H9 (cell line): ENCODE data around the gene LPCAT3. TPM values are rescaled to one million over a fixed set of nuclear protein-coding genes. Genes with fewer than 3 reads are reported as not detected.
A peak's percentile ranks its signal among the peaks of the same experiment; 100 is the strongest.

Source experiments
- DNase-seq: peaks from one replicate; pipeline ENCODE4 v3.0.0-alpha.2; 2017
- H2AFZ ChIP-seq: one replicate; pipeline ENCODE4 v1.6.1; 2013; ENCODE audit warnings: mild to moderate bottlenecking, low read length, control low read depth, moderate library complexity
- H2AK5ac ChIP-seq: 2 replicates; pipeline ENCODE4 v1.6.1; 2013; ENCODE audit warnings: low read length, control low read depth, mixed read lengths; ENCODE audit not compliant: insufficient read length
- H2BK120ac ChIP-seq: one replicate; pipeline ENCODE4 v1.6.1; 2013; ENCODE audit warnings: low read depth, mild to moderate bottlenecking, low read length, control low read depth, inconsistent platforms; ENCODE audit not compliant: poor library complexity, severe bottlenecking
- H2BK12ac ChIP-seq: 2 replicates; pipeline ENCODE4 v1.6.1; 2013; ENCODE audit warnings: low read length, control low read depth, mixed read lengths, low read depth; ENCODE audit not compliant: insufficient read length
- H2BK15ac ChIP-seq: 2 replicates; pipeline ENCODE4 v1.6.1; 2013; ENCODE audit warnings: low read depth, low read length, control low read depth
- H2BK20ac ChIP-seq: one replicate; pipeline ENCODE4 v1.6.1; 2013; ENCODE audit warnings: low read depth, mild to moderate bottlenecking, low read length, control low read depth, inconsistent platforms; ENCODE audit not compliant: poor library complexity, severe bottlenecking
- H2BK5ac ChIP-seq: 2 replicates; pipeline ENCODE4 v1.6.1; 2013; ENCODE audit warnings: low read length, control low read depth, mixed read lengths; ENCODE audit not compliant: insufficient read length
- H3K14ac ChIP-seq: 2 replicates; pipeline ENCODE4 v1.6.1; 2013; ENCODE audit warnings: low read length, control low read depth; ENCODE audit not compliant: insufficient read depth
- H3K18ac ChIP-seq: 2 replicates; pipeline ENCODE4 v1.6.1; 2013; ENCODE audit warnings: low read depth, mild to moderate bottlenecking, mixed read lengths, low read length, control low read depth; ENCODE audit not compliant: insufficient read length
- H3K23ac ChIP-seq: 2 replicates; pipeline ENCODE4 v1.6.1; 2013; ENCODE audit warnings: low read length, control low read depth, mixed read lengths, low read depth; ENCODE audit not compliant: insufficient read length
- H3K23me2 ChIP-seq: 2 replicates; pipeline ENCODE4 v1.6.1; 2013; ENCODE audit warnings: low read depth, mild to moderate bottlenecking, mixed read lengths, low read length, control low read depth; ENCODE audit not compliant: insufficient read length, poor library complexity, severe bottlenecking
- H3K27ac ChIP-seq: 2 replicates; pipeline ENCODE4 v1.5.1; 2013; ENCODE audit warnings: low read length, control low read depth, mixed read lengths, low read depth; ENCODE audit not compliant: insufficient read length
- H3K27me3 ChIP-seq: 2 replicates; pipeline ENCODE4 v1.6.1; 2013; ENCODE audit warnings: low read length, control low read depth, inconsistent platforms; ENCODE audit not compliant: insufficient read depth
- H3K4ac ChIP-seq: 2 replicates; pipeline ENCODE4 v1.6.1; 2013; ENCODE audit warnings: low read depth, mild to moderate bottlenecking, control low read depth, inconsistent platforms, low read length, moderate library complexity
- H3K4me1 ChIP-seq: 2 replicates; pipeline ENCODE4 v1.6.1; 2013; ENCODE audit warnings: low read length, control low read depth, inconsistent platforms; ENCODE audit not compliant: insufficient read depth
- H3K4me2 ChIP-seq: 2 replicates; pipeline ENCODE4 v1.6.1; 2013; ENCODE audit warnings: low read length, control low read depth, mixed read lengths; ENCODE audit not compliant: insufficient read length, insufficient read depth
- H3K56ac ChIP-seq: 2 replicates; pipeline ENCODE4 v1.6.1; 2013; ENCODE audit warnings: low read depth, mild to moderate bottlenecking, mixed read lengths, low read length, control low read depth; ENCODE audit not compliant: insufficient read length
- H3K79me1 ChIP-seq: 2 replicates; pipeline ENCODE4 v1.6.1; 2013; ENCODE audit warnings: low read depth, mild to moderate bottlenecking, moderate library complexity, low read length, control low read depth, inconsistent platforms; ENCODE audit not compliant: insufficient read depth, poor library complexity, severe bottlenecking
- H3K79me2 ChIP-seq: 2 replicates; pipeline ENCODE4 v1.6.1; 2013; ENCODE audit warnings: low read length, control low read depth, inconsistent platforms; ENCODE audit not compliant: insufficient read depth
- H3K9ac ChIP-seq: 2 replicates; pipeline ENCODE4 v1.6.1; 2013; ENCODE audit warnings: low read length, control low read depth, mixed read lengths; ENCODE audit not compliant: insufficient read length; ENCODE audit errors: extremely low read depth
- H3K9me3 ChIP-seq: one replicate; pipeline ENCODE4 v1.6.1; 2013; ENCODE audit warnings: low read depth, low read length, inconsistent platforms; ENCODE audit not compliant: control insufficient read depth
- H3T11ph ChIP-seq: one replicate; pipeline ENCODE4 v1.6.1; 2013; ENCODE audit warnings: mild to moderate bottlenecking, low read length, control low read depth, inconsistent platforms
- H4K20me1 ChIP-seq: one replicate; pipeline ENCODE4 v1.6.1; 2013; ENCODE audit not compliant: control insufficient read depth, insufficient read length, insufficient read depth
- H4K5ac ChIP-seq: 2 replicates; pipeline ENCODE4 v1.6.1; 2013; ENCODE audit warnings: low read depth, mild to moderate bottlenecking, mixed read lengths, low read length, control low read depth; ENCODE audit not compliant: insufficient read length
- H4K8ac ChIP-seq: replicated peaks from 2 replicates; pipeline ENCODE4 v1.6.1; 2013; ENCODE audit warnings: low read length, control low read depth, mixed read lengths, low read depth; ENCODE audit not compliant: insufficient read length
- H4K91ac ChIP-seq: 2 replicates; pipeline ENCODE4 v1.6.1; 2013; ENCODE audit warnings: low read depth, mild to moderate bottlenecking, moderate library complexity, mixed read lengths, low read length, control low read depth; ENCODE audit not compliant: insufficient read length
- H3K27ac Mint-ChIP-seq, 3 experiments: 2 replicates in 2 of 3; 3 replicates in 1 of 3; pipeline ENCODE4 v1.8.0; 2020 to 2021; ENCODE audit warnings: mixed read lengths in 3 of 3, mild to moderate bottlenecking in 1 of 3, moderate library complexity in 1 of 3
- H3K27me3 Mint-ChIP-seq: 2 replicates; pipeline ENCODE4 v1.8.0; 2021; ENCODE audit warnings: low read depth, mild to moderate bottlenecking, moderate library complexity, mixed read lengths
- H3K36me3 Mint-ChIP-seq, 3 experiments: 2 replicates in 2 of 3; 3 replicates in 1 of 3; pipeline ENCODE4 v1.8.0; 2020 to 2021; ENCODE audit warnings: low read depth in 3 of 3, mixed read lengths in 3 of 3; ENCODE audit not compliant: insufficient read depth in 1 of 3
- H3K4me1 Mint-ChIP-seq, 2 experiments: 2 replicates each; pipeline ENCODE4 v1.8.0; 2020; ENCODE audit warnings: mixed read lengths in 2 of 2
- H3K4me3 Mint-ChIP-seq, 2 experiments: 2 replicates in 1 of 2; 3 replicates in 1 of 2; pipeline ENCODE4 v1.8.0; 2020 to 2021; ENCODE audit warnings: mild to moderate bottlenecking in 2 of 2, mixed read lengths in 2 of 2, moderate library complexity in 1 of 2
- H3K9me3 Mint-ChIP-seq, 2 experiments: 2 replicates in 1 of 2; 3 replicates in 1 of 2; pipeline ENCODE4 v1.8.0; 2020; ENCODE audit warnings: mild to moderate bottlenecking in 2 of 2, mixed read lengths in 2 of 2, moderate library complexity in 1 of 2
- CTCF ChIP-seq: fragments of 200-600 bp; sonication (generic); conservative IDR thresholded peaks from 3 replicates; pipeline ENCODE4 v1.8.0; 2021; ENCODE audit warnings: antibody characterized with exemption, mild to moderate bottlenecking
- WGBS: extraction: QIAGEN DNeasy Blood & Tissue Kit; methylation state at CpG from one replicate; pipeline ENCODE4 v1.1.7; 2013; ENCODE audit warnings: missing lambda C conversion rate, low lambda C conversion rate, mixed read lengths; ENCODE audit not compliant: insufficient read length; ENCODE audit errors: extremely low coverage; 5-methylcytosine and 5-hydroxymethylcytosine counted together
- total RNA-seq: library from RNA; stranded (reverse); gene quantifications from 2 replicates; pipeline ENCODE4 v1.2.1, GENCODE V29; 2021

Gene LPCAT3
- total RNA-seq, 1 experiment from 2014 or later, result 47.7 TPM

- H4K20me1 ChIP-seq, result no peaks in the 10 kb centered on the region
- no peak overlapping the region for H2BK15ac ChIP-seq
- no peaks in the 10 kb centered on the region for H3K23me2 ChIP-seq
- Mint-ChIP-seq H3K4me1 (peaks cover 3 to 6% of the 10 kb centered on the region in 2 experiments), H3K36me3 (peaks cover 30 to 87% (median 84%) of the 10 kb centered on the region in 3 experiments; a peak in 6 of 7 replicates), H3K4me3 (no peak overlapping the region), H3K27ac (peak overlapping the region; percentile 12 to 78 (median 57); a peak in 3 of 7 replicates), H3K9me3 (no peaks in the 10 kb centered on the region), H3K27me3 (no peaks in the 10 kb centered on the region; the same call in 1 of the 2 replicates)
- no peak overlapping the region for H2AK5ac ChIP-seq
- H4K91ac ChIP-seq, result no peak overlapping the region
- no peak overlapping the region for H3K4ac ChIP-seq
- no CpG with 5 or more reads among the region's 10 CpGs for WGBS
- no peak overlapping the region for H3K14ac ChIP-seq
- no peak overlapping the region for H3K9ac ChIP-seq
- no peak overlapping the region for H3T11ph ChIP-seq
- no peaks in the 10 kb centered on the region for H3K27me3 ChIP-seq
- no peak overlapping the region for H4K5ac ChIP-seq
- no peak for DNase-seq
- no peaks in the 10 kb centered on the region; the same call in 1 of the 2 replicates for H3K4me1 ChIP-seq
- H3K9me3 ChIP-seq, result no peaks in the 10 kb centered on the region
- H2BK120ac ChIP-seq, result no peak overlapping the region
- no peak overlapping the region for H3K4me2 ChIP-seq
- no peak overlapping the region for H3K18ac ChIP-seq
- H2AFZ ChIP-seq, result no peak overlapping the region
- no peak overlapping the region for H2BK20ac ChIP-seq
- no peak overlapping the region for H3K56ac ChIP-seq
- no peaks in the 10 kb centered on the region for H3K79me2 ChIP-seq
- TF ChIP-seq CTCF, result no peak
- H3K79me1 ChIP-seq, result no peaks in the 10 kb centered on the region
- H3K23ac ChIP-seq, result no peak overlapping the region
- H3K27ac ChIP-seq, result no peak overlapping the region
- H4K8ac ChIP-seq, result no peak overlapping the region
- no peak overlapping the region for H2BK5ac ChIP-seq
- H2BK12ac ChIP-seq, result no peak overlapping the region
These were observed 40.6 kb downstream of the LPCAT3 start for GRCh38 chr12:6977653-6978052.
